CD4-positive, alpha-beta T cell treated with Interleukin-17A for 1 hour (primary cell): ENCODE results near the gene CPS1.

Experiments used
- DNase-seq: peaks from one replicate; pipeline ENCODE4 v3.0.0-alpha.2; 2020

CPS1 gene

GRCh38 chr2:210617318-210617717, 60.9 kb downstream of the CPS1 start:
- no peak for DNase-seq

GRCh38 chr2:210617732-210618330, 61.4 kb downstream of the CPS1 start:
- DNase-seq, result no peak

GRCh38 chr2:210620456-210620855, 64.1 kb downstream of the CPS1 start:
- no peak for DNase-seq

- DNase-seq, result no peak
These were observed 67.1 kb downstream of the CPS1 start for GRCh38 chr2:210623506-210623905.

- DNase-seq, result no peak
These were observed 70.5 kb downstream of the CPS1 start for GRCh38 chr2:210626849-210627248.

GRCh38 chr2:210630873-210631560, 74.6 kb downstream of the CPS1 start:
- no peak for DNase-seq

- no peak for DNase-seq
These were observed 77.3 kb downstream of the CPS1 start for GRCh38 chr2:210633699-210634098.

GRCh38 chr2:210635257-210635656, 78.9 kb downstream of the CPS1 start:
- no peak for DNase-seq

GRCh38 chr2:210642333-210642732, 85.9 kb downstream of the CPS1 start:
- no peak for DNase-seq

GRCh38 chr2:210647151-210647550, 90.8 kb downstream of the CPS1 start:
- no peak for DNase-seq

- DNase-seq, result no peak
These were observed 97.7 kb downstream of the CPS1 start for GRCh38 chr2:210654091-210654490.

- no peak for DNase-seq
These were observed 99.0 kb downstream of the CPS1 start for GRCh38 chr2:210655229-210655975.

GRCh38 chr2:210657874-210658273, 101.5 kb downstream of the CPS1 start:
- DNase-seq, result no peak

- DNase-seq, result no peak
These were observed 104.4 kb downstream of the CPS1 start for GRCh38 chr2:210660751-210661150.

- DNase-seq, result no peak
These were observed 106.2 kb downstream of the CPS1 start for GRCh38 chr2:210662560-210662959.

- DNase-seq, result no peak
These were observed 107.3 kb downstream of the CPS1 start for GRCh38 chr2:210663631-210664089.

- DNase-seq, result no peak
These were observed 111.3 kb downstream of the CPS1 start for GRCh38 chr2:210667711-210668110.

GRCh38 chr2:210671065-210671464, 114.7 kb downstream of the CPS1 start:
- DNase-seq, result no peak

GRCh38 chr2:210673117-210673516, 116.7 kb downstream of the CPS1 start:
- no peak for DNase-seq

GRCh38 chr2:210676067-210676466, 119.7 kb downstream of the CPS1 start:
- no peak for DNase-seq

GRCh38 chr2:210681491-210681890, 125.1 kb downstream of the CPS1 start:
- DNase-seq, result no peak

- DNase-seq, result no peak
These were observed 130.0 kb downstream of the CPS1 start for GRCh38 chr2:210686401-210686800.

GRCh38 chr2:210687786-210688470, 131.5 kb downstream of the CPS1 start:
- no peak for DNase-seq
